HCT116 (cell line): Measurements from ENCODE around the gene PACS2.

Experiments
- CEBPB ChIP-seq: IDR thresholded peaks from 2 replicates; pipeline ENCODE4 v1.6.1; 2012; ENCODE audit warnings: low read depth
- CTCF ChIP-seq, 3 experiments: fragments of 200-600 bp in 1 of 3; sonication (generic) in 1 of 3; IDR thresholded peaks in 2 of 3; conservative IDR thresholded peaks in 1 of 3; 2 replicates each; pipeline ENCODE4 v1.5.1; 2012 to 2017; ENCODE audit warnings: low read depth in 2 of 3, low read length in 2 of 3, antibody characterized with exemption in 1 of 3, borderline replicate concordance in 1 of 3, control low read depth in 1 of 3, mild to moderate bottlenecking in 1 of 3, mixed read lengths in 1 of 3, mixed run types in 1 of 3, moderate library complexity in 1 of 3; ENCODE audit not compliant: insufficient read depth in 1 of 3
- EZH2 ChIP-seq: fragments of 200-600 bp; sonication (generic); IDR thresholded peaks from 2 replicates; pipeline ENCODE4 v1.6.1; 2017; ENCODE audit warnings: antibody characterized with exemption, mixed run types
- EZH2phosphoT487 ChIP-seq: fragments of 200-600 bp; IDR thresholded peaks from 2 replicates; pipeline ENCODE4 v1.6.1; 2018; ENCODE audit warnings: antibody characterized with exemption, borderline replicate concordance
- POLR2A ChIP-seq: IDR thresholded peaks from 2 replicates; pipeline ENCODE4 v1.7.0; 2011; ENCODE audit warnings: borderline replicate concordance; ENCODE audit not compliant: insufficient read depth, insufficient read length; ENCODE audit errors: extremely low read depth
- POLR2AphosphoS5 ChIP-seq: IDR thresholded peaks from 2 replicates; pipeline ENCODE4 v1.6.1; 2011; ENCODE audit warnings: mild to moderate bottlenecking, low read depth, low read length, moderate library complexity
- RAD21 ChIP-seq: IDR thresholded peaks from 2 replicates; pipeline ENCODE4 v1.6.1; 2012; ENCODE audit warnings: low read depth, mild to moderate bottlenecking
- REST ChIP-seq: IDR thresholded peaks from 2 replicates; pipeline ENCODE4 v1.6.1; 2012; ENCODE audit warnings: low read depth
- SRF ChIP-seq: IDR thresholded peaks from 2 replicates; pipeline ENCODE4 v1.6.1; 2012; ENCODE audit warnings: low read depth

- TF ChIP-seq REST = no peak
- no peak for TF ChIP-seq CTCF (IDR thresholded peaks at IDR 0.05 in 2 of 3, conservative IDR thresholded peaks at IDR 0.05 in 1 of 3; ENCODE audit: borderline replicate concordance in 1 of 3, insufficient read depth in 1 of 3, low read depth in 2 of 3, low read length in 2 of 3)
- TF ChIP-seq POLR2A = no peak
- no peak for TF ChIP-seq RAD21
- no peak for TF ChIP-seq CEBPB
- no peak for TF ChIP-seq EZH2
- TF ChIP-seq SRF = no peak
- no peak for TF ChIP-seq EZH2phosphoT487
- TF ChIP-seq POLR2AphosphoS5 = no peak
Measured at GRCh38 chr14:105311838-105312237, 2.7 kb upstream of the PACS2 start.
